NCI-H1048 (cell line): ENCODE results near the gene SKP1.

Source experiments
- DNase-seq: peaks from one replicate; lab custom pipeline; 2025; lab: John Stamatoyannopoulos, UW

The SKP1 gene

DNA sequence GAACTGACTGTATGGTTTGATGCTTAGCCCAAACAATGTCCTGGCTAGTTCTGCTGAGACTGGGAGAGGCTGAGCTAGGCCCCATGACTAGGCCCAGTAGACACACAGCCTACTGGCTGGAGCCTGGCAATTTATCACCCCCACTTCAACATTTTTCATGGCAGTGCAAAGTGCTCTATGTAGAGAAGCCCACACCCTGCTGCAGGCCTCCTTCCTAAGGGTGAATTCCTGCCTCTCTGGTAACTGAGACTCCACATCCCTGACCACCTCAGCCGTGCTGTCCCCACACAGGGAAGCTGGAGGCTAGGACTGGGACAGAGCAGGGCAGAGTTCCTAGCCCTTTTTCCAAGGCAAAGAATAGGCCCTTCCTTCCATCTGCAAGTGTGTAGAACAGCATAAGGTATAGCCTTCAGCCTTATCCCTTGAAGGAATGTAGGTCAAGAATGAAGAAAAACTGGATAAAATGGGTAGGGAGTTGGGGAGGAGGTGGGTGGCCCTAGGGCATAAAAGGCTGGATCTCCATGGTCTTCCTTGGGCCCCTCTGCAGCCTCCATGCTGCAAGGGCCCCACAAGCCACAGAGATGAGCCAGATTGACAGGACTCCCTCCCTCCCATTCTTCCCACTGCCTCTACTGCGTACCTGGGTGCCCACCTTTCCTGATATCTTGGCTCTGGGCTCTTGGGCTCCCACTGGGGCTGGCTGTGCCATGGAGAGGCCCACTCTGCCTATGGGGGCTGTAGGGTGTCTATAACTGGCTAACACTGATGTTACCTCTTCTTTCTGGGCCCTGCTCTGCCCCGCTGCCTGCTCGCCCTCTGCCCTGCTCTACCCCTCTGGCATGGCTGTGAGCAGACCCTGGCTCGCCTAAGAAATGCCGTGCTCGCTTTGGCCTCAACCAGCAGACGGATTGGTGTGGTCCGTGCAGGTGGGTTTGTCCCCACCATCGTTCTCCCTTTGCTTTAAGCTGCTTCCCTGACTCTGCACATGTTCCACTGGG is 32.5 kb downstream of the SKP1 start:
- no peak for DNase-seq

- no peak for DNase-seq
Observed at GRCh38 chr5:134143431-134143830, 33.3 kb downstream of the SKP1 start.

DNA sequence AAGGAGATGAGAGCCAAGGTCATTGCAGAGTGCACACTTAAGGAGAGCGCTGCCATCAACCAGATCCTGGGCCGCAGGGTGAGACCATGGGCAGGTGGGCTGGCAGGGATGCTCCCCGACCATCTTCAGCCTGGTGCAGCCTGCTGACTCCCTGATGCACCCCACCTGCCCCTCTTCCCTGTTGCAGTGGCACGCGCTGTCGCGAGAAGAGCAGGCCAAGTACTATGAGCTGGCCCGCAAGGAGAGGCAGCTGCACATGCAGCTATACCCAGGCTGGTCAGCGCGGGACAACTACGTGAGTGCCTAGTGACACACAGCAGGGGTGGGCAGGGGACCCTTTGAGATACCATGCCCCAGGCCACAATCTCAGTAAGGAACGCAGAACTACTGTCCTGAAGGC is 33.9 kb downstream of the SKP1 start:
- no peak for DNase-seq

DNA sequence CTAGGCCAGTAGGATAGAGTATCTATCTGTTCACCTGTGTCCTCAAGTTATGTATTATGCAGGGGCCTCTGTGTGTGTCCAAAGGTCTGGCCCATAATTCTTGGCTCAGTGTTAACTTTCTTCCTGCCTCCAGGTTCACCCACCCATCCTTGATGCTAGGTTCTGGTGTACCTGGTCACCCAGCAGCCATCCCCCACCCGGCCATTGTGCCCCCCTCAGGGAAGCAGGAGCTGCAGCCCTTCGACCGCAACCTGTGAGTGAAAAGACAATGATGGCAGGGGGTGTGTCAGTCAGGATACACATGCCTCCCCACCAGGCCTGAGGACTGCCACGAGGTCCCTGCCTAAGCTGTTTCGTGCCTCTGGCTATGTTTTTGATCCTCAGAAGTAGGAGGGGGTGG is 34.7 kb downstream of the SKP1 start:
- no peak for DNase-seq

- DNase-seq, result no peak
Observed at GRCh38 chr5:134141331-134142050, 35.3 kb downstream of the SKP1 start.

- peak; percentile 19 for DNase-seq
Observed at GRCh38 chr5:134140530-134141201, 36.1 kb downstream of the SKP1 start.

DNA sequence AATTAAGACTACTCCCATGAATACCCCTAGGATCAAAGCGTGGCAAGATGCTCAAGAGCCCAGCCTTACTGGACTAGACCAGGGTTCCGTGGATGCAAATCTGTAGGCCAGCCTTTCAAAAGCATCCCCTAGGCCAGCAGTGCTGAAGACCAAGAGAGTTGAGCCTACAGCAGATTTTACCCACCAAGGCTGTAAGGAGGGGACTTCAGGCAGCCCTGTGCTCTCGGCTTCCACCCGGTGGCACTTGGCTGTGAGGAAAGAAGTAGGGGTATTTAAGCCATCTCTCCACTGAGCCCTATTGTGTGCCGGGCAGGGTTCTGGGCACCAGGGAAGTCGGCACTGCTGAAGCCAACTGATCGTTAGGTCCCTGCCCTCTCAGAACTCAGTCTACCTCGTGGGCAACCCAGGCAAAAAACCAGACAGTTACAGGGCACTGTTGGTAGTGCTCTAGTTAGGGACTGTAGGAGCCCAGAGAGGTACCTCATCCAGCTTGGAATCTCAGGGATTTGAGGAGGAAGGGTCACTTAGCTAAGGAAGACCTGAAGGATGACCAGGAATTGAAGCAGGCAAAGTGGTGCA is 36.8 kb downstream of the SKP1 start:
- no peak for DNase-seq

DNA sequence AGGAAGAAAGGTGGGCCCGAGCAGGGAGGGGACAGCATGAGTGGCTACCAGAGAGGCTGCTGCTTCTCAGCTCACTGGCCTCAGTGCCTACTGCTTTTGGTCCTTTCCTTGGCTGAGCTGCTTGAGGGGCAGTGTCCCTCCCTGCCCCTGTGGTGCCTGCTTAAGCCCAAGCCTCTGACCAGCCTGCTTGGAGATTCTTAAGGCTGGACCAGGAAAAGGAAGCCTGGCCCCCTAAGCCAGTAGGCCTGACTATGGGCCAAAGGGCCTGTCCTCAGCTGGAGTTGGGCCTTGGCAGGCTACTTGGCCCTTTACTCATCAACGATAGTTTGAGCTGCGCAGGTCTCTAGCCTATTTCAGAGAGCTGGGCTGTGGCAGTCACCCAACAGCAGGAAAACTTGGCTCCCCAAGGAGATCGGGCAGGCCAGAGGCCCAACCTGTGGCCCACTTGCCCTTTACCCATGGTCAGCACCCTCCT is 37.3 kb downstream of the SKP1 start:
- no peak for DNase-seq

DNA sequence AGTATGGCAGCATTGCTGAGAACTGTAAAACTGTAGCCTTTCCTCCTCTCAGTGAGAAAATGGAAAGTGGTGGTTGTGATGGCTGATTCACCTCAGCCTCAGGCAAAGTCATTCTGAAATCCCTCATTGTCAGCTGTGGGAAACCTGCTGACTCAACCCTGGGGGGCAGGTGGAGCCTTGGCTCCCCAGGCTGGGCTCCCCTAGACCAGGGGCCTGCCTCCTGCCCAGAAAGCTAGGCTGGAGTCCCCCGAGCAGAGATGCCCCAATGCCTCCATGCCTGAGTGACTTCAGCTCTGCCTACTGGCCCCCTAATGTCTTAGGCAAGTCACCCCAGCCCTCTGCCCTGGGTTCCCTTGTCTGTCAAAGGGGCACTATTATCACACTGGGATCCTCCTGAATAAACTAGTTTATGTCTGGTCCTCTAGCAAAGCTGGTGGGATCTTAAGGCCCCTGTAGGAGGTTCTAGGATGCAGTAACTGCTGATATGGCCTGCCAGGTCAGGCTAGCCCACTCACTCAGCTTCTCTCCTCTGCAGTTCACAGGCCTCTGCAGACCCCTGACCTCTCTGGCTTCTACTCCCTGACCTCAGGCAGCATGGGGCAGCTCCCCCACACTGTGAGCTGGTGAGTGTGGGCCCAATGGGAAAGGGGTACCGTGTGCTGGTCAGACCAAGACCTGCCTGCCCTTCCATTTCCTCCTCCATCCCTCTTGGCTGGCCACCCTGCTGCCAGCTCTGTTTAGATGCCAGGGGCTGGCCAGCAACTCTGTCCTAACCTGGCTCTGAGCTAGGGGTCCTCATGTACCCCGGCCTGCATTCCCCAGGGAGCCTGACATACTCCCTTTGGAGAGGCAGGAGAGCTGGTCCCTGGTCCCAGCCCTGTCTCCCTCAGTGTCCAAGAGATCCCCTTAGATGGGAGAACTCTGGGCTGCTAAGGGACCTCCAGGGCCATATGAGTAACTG is 38.1 kb downstream of the SKP1 start:
- DNase-seq, result no peak

- no peak for DNase-seq
Observed at GRCh38 chr5:134136771-134137170, 40.0 kb downstream of the SKP1 start.

GRCh38 chr5:134136221-134136631 is 40.5 kb downstream of the SKP1 start:
- DNase-seq, result no peak

- no peak for DNase-seq
Observed at GRCh38 chr5:134135091-134135655, 41.6 kb downstream of the SKP1 start.

DNA sequence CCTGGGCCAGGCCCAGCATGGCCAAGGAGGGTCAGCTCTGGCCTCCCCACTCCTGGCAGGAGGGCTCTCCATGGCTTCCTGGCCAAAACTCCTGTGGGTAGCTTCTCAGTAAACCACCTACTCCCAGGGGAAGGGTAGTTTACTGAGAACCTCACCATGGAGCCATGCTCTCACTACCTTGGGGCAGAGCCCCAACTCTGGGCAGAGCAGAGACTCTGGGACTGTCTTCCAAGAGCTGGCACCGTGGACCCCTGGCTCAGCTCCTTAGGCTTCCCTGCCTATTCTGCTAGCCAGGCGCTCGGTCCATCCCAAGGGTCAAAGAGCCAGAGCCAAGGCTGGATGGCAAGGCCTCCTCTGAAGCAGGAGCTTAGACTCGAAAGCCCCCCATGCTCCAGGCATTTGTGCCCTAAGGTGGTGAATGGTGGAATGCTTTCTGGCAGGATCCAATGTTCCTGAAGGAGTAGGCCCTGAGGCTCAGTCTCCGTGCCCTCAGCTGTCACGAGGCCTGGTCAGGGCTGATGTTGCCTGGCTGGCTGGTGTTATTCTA is 42.7 kb downstream of the SKP1 start:
- DNase-seq, result no peak

GRCh38 chr5:134133188-134133994 is 43.4 kb downstream of the SKP1 start:
- DNase-seq, result no peak

- no peak for DNase-seq
Observed at GRCh38 chr5:134132372-134133187, 44.2 kb downstream of the SKP1 start.

- no peak for DNase-seq
Observed at GRCh38 chr5:134131578-134132350, 45.0 kb downstream of the SKP1 start.

DNA sequence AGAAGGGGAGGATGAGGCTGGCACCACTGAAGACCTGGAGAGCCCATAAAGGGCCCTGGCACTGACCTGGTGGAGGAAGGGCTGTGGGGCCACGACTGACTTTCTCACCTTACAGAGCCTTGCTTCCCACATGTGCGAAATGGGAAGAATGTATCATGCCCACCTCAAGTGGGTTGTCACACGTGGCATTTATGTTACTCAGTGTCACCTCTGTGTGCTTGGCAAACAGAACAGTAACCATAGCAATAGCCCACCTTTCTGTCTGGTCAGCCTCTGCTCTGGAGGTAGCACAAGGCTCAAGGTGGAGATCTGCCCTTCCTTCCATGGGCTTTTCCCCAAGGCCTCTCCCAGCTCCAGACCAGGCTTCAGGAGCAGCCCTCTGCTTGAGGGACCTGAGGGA is 45.6 kb downstream of the SKP1 start:
- DNase-seq, result no peak
